ENCODE measurements around the gene RERG.

The RERG gene

GRCh38 chr12:15216036-15216889 lies 5.0 kb downstream of the RERG start:
- TF ChIP-seq, protein P1, sequence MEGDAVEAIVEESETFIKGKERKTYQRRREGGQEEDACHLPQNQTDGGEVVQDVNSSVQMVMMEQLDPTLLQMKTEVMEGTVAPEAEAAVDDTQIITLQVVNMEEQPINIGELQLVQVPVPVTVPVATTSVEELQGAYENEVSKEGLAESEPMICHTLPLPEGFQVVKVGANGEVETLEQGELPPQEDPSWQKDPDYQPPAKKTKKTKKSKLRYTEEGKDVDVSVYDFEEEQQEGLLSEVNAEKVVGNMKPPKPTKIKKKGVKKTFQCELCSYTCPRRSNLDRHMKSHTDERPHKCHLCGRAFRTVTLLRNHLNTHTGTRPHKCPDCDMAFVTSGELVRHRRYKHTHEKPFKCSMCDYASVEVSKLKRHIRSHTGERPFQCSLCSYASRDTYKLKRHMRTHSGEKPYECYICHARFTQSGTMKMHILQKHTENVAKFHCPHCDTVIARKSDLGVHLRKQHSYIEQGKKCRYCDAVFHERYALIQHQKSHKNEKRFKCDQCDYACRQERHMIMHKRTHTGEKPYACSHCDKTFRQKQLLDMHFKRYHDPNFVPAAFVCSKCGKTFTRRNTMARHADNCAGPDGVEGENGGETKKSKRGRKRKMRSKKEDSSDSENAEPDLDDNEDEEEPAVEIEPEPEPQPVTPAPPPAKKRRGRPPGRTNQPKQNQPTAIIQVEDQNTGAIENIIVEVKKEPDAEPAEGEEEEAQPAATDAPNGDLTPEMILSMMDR (IDR thresholded peaks at IDR 0.05; ENCODE audit: insufficient read depth, low read length, poor library complexity, severe bottlenecking), result no peak
- Histone ChIP-seq H3K36me3 (ENCODE audit: control insufficient read depth, insufficient read depth, low read length) (no peaks in the 10 kb centered on the region), H3K27me3 (replicated peaks; ENCODE audit: control insufficient read depth, insufficient read depth, low read length) (no peaks in the 10 kb centered on the region; the same call in none of the 2 replicates), H3K4me3 (replicated peaks; ENCODE audit: low read depth, low read length) (no peak overlapping the region)
- no peak for DNase-seq (ENCODE audit: extremely low read depth, insufficient read length)

GRCh38 chr12:15214851-15215601 lies 6.2 kb downstream of the RERG start:
- DNase-seq (ENCODE audit: extremely low read depth, insufficient read length), result no peak
- TF ChIP-seq, protein P1 (IDR thresholded peaks at IDR 0.05; ENCODE audit: insufficient read depth, low read length, poor library complexity, severe bottlenecking), result no peak
- H3K27me3 ChIP-seq (replicated peaks; ENCODE audit: control insufficient read depth, insufficient read depth, low read length), result no peaks in the 10 kb centered on the region

GRCh38 chr12:15212930-15213329 lies 8.3 kb downstream of the RERG start:
- Histone ChIP-seq H3K27me3 (replicated peaks; ENCODE audit: control insufficient read depth, insufficient read depth, low read length) (no peaks in the 10 kb centered on the region), H3K36me3 (ENCODE audit: control insufficient read depth, insufficient read depth, low read length) (no peaks in the 10 kb centered on the region), H3K4me3 (replicated peaks; ENCODE audit: low read depth, low read length) (no peak overlapping the region)
- TF ChIP-seq, protein P1 (IDR thresholded peaks at IDR 0.05; ENCODE audit: insufficient read depth, low read length, poor library complexity, severe bottlenecking), result no peak
- no peak for DNase-seq (ENCODE audit: extremely low read depth, insufficient read length)

More at GRCh38 chr12:15214851-15215601, 6.2 kb downstream of the RERG start:
- H3K36me3 ChIP-seq (ENCODE audit: control insufficient read depth, insufficient read depth, low read length), result no peaks in the 10 kb centered on the region
- no peak overlapping the region for H3K4me3 ChIP-seq (replicated peaks; ENCODE audit: low read depth, low read length)

- DNase-seq (ENCODE audit: extremely low read depth, insufficient read length), result no peak
- no peaks in the 10 kb centered on the region for H3K27me3 ChIP-seq (replicated peaks; ENCODE audit: control insufficient read depth, insufficient read depth, low read length)
- no peak overlapping the region for H3K4me3 ChIP-seq (replicated peaks; ENCODE audit: low read depth, low read length)
- no peaks in the 10 kb centered on the region for H3K36me3 ChIP-seq (ENCODE audit: control insufficient read depth, insufficient read depth, low read length)
- TF ChIP-seq, protein P1 (IDR thresholded peaks at IDR 0.05; ENCODE audit: insufficient read depth, low read length, poor library complexity, severe bottlenecking), result no peak
These were observed 11.4 kb downstream of the RERG start for GRCh38 chr12:15209782-15210181.

- H3K4me3 ChIP-seq (replicated peaks; ENCODE audit: low read depth, low read length), result no peak overlapping the region
- H3K36me3 ChIP-seq (ENCODE audit: control insufficient read depth, insufficient read depth, low read length), result no peaks in the 10 kb centered on the region
- no peaks in the 10 kb centered on the region for H3K27me3 ChIP-seq (replicated peaks; ENCODE audit: control insufficient read depth, insufficient read depth, low read length)
- no peak for DNase-seq (ENCODE audit: extremely low read depth, insufficient read length)
- TF ChIP-seq, protein P1 (IDR thresholded peaks at IDR 0.05; ENCODE audit: insufficient read depth, low read length, poor library complexity, severe bottlenecking), result no peak
These were observed 12.2 kb downstream of the RERG start for GRCh38 chr12:15208871-15209656.
